ENCODE measurements around the gene CBFA2T3. TPM values are rescaled to one million over a fixed set of nuclear protein-coding genes. Genes with fewer than 3 reads are reported as not detected.
"Not testable (repeated sequence)": the region's sequence is repeated elsewhere in the genome, so short reads cannot be mapped to it uniquely, and the experiment has no call there.

Gene CBFA2T3
- total RNA-seq, 1 experiment from 2014 or later = 13.7 TPM

- BruUV-seq (replicated peaks) = no TSS peak
- no peaks in the 10 kb centered on the region for H3K4me1 ChIP-seq (ENCODE audit: control insufficient read depth, insufficient read depth, low read length)
- no peaks in the 10 kb centered on the region for H3K9me3 ChIP-seq (ENCODE audit: control insufficient read depth, insufficient read depth, low read depth, low read length)
- H3K4me3 ChIP-seq (ENCODE audit: low read depth in 2 of 2, low read length in 2 of 2) = no peak overlapping the region
- ChIA-PET POLR2A (no interaction called here), CTCF (no interaction called here)
- H3K27me3 ChIP-seq (ENCODE audit: control insufficient read depth, insufficient read depth, low read length) = no peaks in the 10 kb centered on the region
- DNase-seq (ENCODE audit: low read depth, low spot score) (no peak), ATAC-seq (no peak)
- in situ Hi-C loops (cut with HindIII; ENCODE audit: low pct_unique_long_range_greater_than_20kb, low sequenced_read_pairs) (no loop called here), intact Hi-C loops (cut with micrococcal nuclease; ENCODE audit: unreplicated experiment) (no loop called here)
- H3K27ac ChIP-seq (ENCODE audit: low read length) = no peak overlapping the region
- H3K36me3 ChIP-seq (ENCODE audit: control insufficient read depth, insufficient read depth, low read length) = no peaks in the 10 kb centered on the region
- no peak for TF ChIP-seq POLR2AphosphoS5 (IDR thresholded peaks at IDR 0.05; ENCODE audit: low read depth, low read length)
- TF ChIP-seq TCF7L2 (IDR thresholded peaks at IDR 0.05; ENCODE audit: low read depth, low read length) = no peak
- TF ChIP-seq CTCF (IDR thresholded peaks at IDR 0.05) = no peak
Measured at GRCh38 chr16:89003831-89004208, 26.8 kb upstream of the CBFA2T3 start.

- no TSS peak for BruUV-seq (replicated peaks)
- no peaks in the 10 kb centered on the region for H3K27me3 ChIP-seq (ENCODE audit: control insufficient read depth, insufficient read depth, low read length)
- H3K27ac ChIP-seq (ENCODE audit: low read length) = no peak overlapping the region
- no peaks in the 10 kb centered on the region for H3K4me1 ChIP-seq (ENCODE audit: control insufficient read depth, insufficient read depth, low read length)
- ChIA-PET POLR2A (no interaction called here), CTCF (no interaction called here)
- H3K4me3 ChIP-seq (ENCODE audit: low read depth in 2 of 2, low read length in 2 of 2) = no peak overlapping the region
- intact Hi-C loops (cut with micrococcal nuclease; ENCODE audit: unreplicated experiment) (no loop called here), in situ Hi-C loops (cut with HindIII; ENCODE audit: low pct_unique_long_range_greater_than_20kb, low sequenced_read_pairs) (no loop called here)
- TF ChIP-seq POLR2AphosphoS5 (IDR thresholded peaks at IDR 0.05; ENCODE audit: low read depth, low read length) = no peak
- TF ChIP-seq CTCF (IDR thresholded peaks at IDR 0.05) = no peak
- TF ChIP-seq REST (IDR thresholded peaks at IDR 0.05; ENCODE audit: insufficient read depth in 1 of 2, low read depth in 2 of 2, low read length in 1 of 2) = no peak
- no peak for TF ChIP-seq TCF7L2 (IDR thresholded peaks at IDR 0.05; ENCODE audit: low read depth, low read length)
- TF ChIP-seq SIN3A (IDR thresholded peaks at IDR 0.05; ENCODE audit: borderline replicate concordance, insufficient read depth, low read depth, low read length) = no peak
- no peaks in the 10 kb centered on the region for H3K36me3 ChIP-seq (ENCODE audit: control insufficient read depth, insufficient read depth, low read length)
- DNase-seq (ENCODE audit: low read depth, low spot score) = no peak
- no peaks in the 10 kb centered on the region for H3K9me3 ChIP-seq (ENCODE audit: control insufficient read depth, insufficient read depth, low read depth, low read length)
- ATAC-seq = peak; percentile 40; the same call in 1 of the 2 replicates
Measured at GRCh38 chr16:89002851-89003830, 26.1 kb upstream of the CBFA2T3 start.

GRCh38 chr16:89002081-89002480 lies 25.1 kb upstream of the CBFA2T3 start:
- CTCF ChIA-PET = interaction anchor here (0.6 kb wide), 1 partner anchor 24 kb away, joined by 3 read pairs; no protein-coding TSS in a partner anchor
- H3K4me3 ChIP-seq (ENCODE audit: low read depth in 2 of 2, low read length in 2 of 2); ATAC-seq; POLR2A ChIA-PET; H3K27me3 ChIP-seq (ENCODE audit: control insufficient read depth, insufficient read depth, low read length); H3K9me3 ChIP-seq (ENCODE audit: control insufficient read depth, insufficient read depth, low read depth, low read length); BruUV-seq (replicated peaks); DNase-seq (ENCODE audit: low read depth, low spot score); H3K36me3 ChIP-seq (ENCODE audit: control insufficient read depth, insufficient read depth, low read length); in situ Hi-C loops (cut with HindIII; ENCODE audit: low pct_unique_long_range_greater_than_20kb, low sequenced_read_pairs); H3K27ac ChIP-seq (ENCODE audit: low read length); intact Hi-C loops (cut with micrococcal nuclease; ENCODE audit: unreplicated experiment); H3K4me1 ChIP-seq (ENCODE audit: control insufficient read depth, insufficient read depth, low read length): not testable (repeated sequence)
